Neural crest cell (in vitro differentiated cells): ENCODE measurements around the gene GPR78. TPM values are rescaled to one million over a fixed set of nuclear protein-coding genes. Genes with fewer than 3 reads are reported as not detected.

ENCODE experiments used
- DNase-seq: peaks from one replicate; pipeline ENCODE4 v3.0.0; 2021; ENCODE audit warnings: low read depth, mixed read lengths, low spot score
- H3K27ac Mint-ChIP-seq: one replicate; pipeline ENCODE4 v1.8.0; 2021; ENCODE audit warnings: mild to moderate bottlenecking, mixed read lengths; ENCODE audit not compliant: unreplicated experiment
- H3K27me3 Mint-ChIP-seq: 2 replicates; pipeline ENCODE4 v1.8.0; 2021; ENCODE audit warnings: low read depth, mild to moderate bottlenecking, mixed read lengths
- H3K36me3 Mint-ChIP-seq: 2 replicates; pipeline ENCODE4 v1.8.0; 2021; ENCODE audit warnings: low read depth, mild to moderate bottlenecking, mixed read lengths
- H3K4me1 Mint-ChIP-seq: 2 replicates; pipeline ENCODE4 v1.8.0; 2021; ENCODE audit warnings: mixed read lengths
- H3K4me3 Mint-ChIP-seq: one replicate; pipeline ENCODE4 v1.8.0; 2021; ENCODE audit warnings: mild to moderate bottlenecking, mixed read lengths
- H3K9me3 Mint-ChIP-seq: 2 replicates; pipeline ENCODE4 v1.8.0; 2021; ENCODE audit warnings: mixed read lengths
- long read RNA-seq: library from polyadenylated mRNA; unstranded; transcript quantifications from one replicate; pipeline ENCODE4 v2.0.0, GENCODE V29; 2020
- total RNA-seq: library from RNA; stranded (reverse); gene quantifications from 2 replicates; pipeline ENCODE4 v1.2.1, GENCODE V29; 2021
- TF ChIP-seq, protein P1 (sequence below): fragments of 200-600 bp; sonication (generic); conservative IDR thresholded peaks from 2 replicates; pipeline ENCODE4 v1.5.0; 2021; ENCODE audit warnings: antibody characterized with exemption, mild to moderate bottlenecking

The GPR78 gene, protein sequence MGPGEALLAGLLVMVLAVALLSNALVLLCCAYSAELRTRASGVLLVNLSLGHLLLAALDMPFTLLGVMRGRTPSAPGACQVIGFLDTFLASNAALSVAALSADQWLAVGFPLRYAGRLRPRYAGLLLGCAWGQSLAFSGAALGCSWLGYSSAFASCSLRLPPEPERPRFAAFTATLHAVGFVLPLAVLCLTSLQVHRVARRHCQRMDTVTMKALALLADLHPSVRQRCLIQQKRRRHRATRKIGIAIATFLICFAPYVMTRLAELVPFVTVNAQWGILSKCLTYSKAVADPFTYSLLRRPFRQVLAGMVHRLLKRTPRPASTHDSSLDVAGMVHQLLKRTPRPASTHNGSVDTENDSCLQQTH
- total RNA-seq: not detected in 2 replicates
- long read RNA-seq: 0 reads

DNA sequence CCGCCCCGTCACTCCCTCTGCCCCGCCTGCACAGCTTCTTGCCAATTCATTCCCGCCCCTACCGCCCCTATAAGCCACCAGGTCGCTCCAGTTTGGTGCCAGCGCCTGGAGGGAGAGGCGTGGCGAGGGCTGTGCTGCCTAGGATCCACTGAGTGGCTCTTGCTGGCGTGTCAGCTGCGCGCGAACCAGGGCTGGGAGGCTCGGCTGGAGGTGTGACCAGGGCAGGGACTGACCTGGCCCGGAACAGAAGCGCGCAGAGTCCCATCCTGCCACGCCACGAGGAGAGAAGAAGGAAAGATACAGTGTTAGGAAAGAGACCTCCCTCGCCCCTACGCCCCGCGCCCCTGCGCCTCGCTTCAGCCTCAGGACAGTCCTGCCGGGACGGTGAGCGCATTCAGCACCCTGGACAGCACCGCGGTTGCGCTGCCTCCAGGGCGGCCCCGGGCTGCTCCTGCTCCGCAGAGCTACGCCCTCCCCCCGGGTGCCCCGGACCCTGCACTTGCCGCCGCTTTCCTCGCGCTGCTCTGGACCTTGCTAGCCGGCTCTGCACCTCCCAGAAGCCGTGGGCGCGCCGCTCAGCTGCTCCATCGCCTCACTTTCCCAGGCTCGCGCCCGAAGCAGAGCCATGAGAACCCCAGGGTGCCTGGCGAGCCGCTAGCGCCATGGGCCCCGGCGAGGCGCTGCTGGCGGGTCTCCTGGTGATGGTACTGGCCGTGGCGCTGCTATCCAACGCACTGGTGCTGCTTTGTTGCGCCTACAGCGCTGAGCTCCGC, at the start of gene GPR78:
Gene GPR78 (plus strand): TSS at position 72 of the 773 bp plus-strand sequence. CDS start 591 bp downstream, at position 663.
- Mint-ChIP-seq H3K27me3 (peaks cover 89% of the 10 kb centered on the region), H3K4me1 (no peaks in the 10 kb centered on the region), H3K4me3 (no peak within 1 kb of the TSS), H3K9me3 (no peaks in the 10 kb centered on the region), H3K27ac (no peak within 1 kb of the TSS), H3K36me3 (no peaks in the 10 kb centered on the region)
- peak; percentile 85 for DNase-seq
- TF ChIP-seq, protein P1, sequence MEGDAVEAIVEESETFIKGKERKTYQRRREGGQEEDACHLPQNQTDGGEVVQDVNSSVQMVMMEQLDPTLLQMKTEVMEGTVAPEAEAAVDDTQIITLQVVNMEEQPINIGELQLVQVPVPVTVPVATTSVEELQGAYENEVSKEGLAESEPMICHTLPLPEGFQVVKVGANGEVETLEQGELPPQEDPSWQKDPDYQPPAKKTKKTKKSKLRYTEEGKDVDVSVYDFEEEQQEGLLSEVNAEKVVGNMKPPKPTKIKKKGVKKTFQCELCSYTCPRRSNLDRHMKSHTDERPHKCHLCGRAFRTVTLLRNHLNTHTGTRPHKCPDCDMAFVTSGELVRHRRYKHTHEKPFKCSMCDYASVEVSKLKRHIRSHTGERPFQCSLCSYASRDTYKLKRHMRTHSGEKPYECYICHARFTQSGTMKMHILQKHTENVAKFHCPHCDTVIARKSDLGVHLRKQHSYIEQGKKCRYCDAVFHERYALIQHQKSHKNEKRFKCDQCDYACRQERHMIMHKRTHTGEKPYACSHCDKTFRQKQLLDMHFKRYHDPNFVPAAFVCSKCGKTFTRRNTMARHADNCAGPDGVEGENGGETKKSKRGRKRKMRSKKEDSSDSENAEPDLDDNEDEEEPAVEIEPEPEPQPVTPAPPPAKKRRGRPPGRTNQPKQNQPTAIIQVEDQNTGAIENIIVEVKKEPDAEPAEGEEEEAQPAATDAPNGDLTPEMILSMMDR: no peak

DNA sequence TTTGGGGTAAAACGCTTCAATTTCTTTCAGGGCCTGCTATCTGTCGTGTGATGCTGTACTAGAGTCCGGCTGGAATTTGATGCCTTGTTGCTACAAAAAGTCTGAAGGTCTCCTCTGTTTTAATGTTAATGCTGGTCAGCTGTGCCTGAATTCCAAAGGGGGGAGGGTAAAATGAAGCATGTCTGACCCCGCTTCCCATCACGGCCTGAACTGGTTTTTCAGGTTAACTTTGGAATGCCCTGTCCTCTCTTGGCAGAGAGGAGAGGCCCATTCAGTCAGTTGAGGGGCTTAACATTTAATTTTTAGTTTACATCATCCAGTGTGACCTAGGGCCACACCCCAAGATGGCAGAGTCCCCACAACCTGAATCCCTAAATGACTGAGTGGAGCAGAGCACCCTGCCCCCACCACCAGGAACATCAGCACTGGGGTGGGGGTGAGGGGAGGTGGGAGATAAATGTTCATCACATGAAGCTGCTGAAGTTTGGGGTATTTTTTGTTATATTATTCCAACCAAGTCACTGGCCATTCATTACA, 47.9 kb upstream of the GPR78 start:
- Mint-ChIP-seq H3K27me3 (peaks cover 4% of the 10 kb centered on the region), H3K9me3 (no peaks in the 10 kb centered on the region), H3K27ac (no peak overlapping the region), H3K4me1 (peaks cover 5% of the 10 kb centered on the region), H3K36me3 (no peaks in the 10 kb centered on the region), H3K4me3 (no peak overlapping the region)
- DNase-seq: no peak
- TF ChIP-seq, protein P1: no peak

DNA sequence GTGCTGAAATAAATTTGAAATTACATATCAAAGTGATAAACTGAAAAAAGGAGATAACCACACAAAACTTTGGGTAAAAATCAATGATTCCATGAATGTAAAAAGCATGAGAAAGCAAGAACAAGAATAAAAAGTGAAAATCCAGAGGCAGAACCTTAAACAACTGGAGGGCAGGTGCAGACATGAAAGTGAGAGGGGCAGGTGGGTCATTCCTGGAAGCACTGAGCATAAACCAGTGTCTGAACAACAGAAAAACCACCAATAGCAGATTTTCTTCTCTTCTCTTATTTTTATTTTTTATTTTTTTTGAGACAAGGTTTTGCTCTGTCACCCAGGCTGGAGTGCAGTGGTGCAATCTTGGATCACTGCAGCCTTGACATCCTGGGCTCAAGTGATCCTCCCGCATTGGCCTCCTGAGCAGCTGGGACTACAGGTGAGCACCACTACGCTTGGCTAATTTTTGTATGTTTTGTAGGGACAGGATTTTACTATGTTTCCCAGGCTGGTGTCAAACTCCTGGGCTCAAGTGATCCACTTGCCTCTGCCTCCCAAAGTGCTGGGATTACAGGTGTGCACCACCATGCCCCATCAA, 46.8 kb upstream of the GPR78 start:
- TF ChIP-seq, protein P1: no peak
- Mint-ChIP-seq H3K4me1 (peaks cover 5% of the 10 kb centered on the region), H3K36me3 (no peaks in the 10 kb centered on the region), H3K27ac (no peak overlapping the region), H3K4me3 (no peak overlapping the region), H3K27me3 (peaks cover 4% of the 10 kb centered on the region), H3K9me3 (no peaks in the 10 kb centered on the region)
- no peak for DNase-seq

DNA sequence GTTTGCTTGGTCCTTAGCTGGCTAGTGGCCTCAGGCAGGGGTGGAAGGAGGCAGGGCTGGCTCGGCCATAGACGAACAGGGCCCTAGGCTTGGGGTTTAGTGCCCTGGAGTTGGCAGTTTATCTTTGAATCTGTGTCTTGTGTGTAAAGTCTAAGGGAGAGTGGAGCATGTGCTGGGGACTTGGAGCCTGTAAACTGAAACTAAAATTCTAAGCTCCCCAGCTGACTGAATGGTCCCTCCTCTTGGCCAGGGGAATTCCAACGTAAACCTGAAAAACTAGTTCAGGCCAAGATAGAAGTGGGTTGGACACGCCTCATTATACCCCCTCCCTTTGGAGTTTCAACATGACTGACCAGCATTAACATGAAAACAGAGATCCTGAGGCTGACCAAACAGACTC, 46.1 kb upstream of the GPR78 start:
- TF ChIP-seq, protein P1: no peak
- H3K27ac Mint-ChIP-seq: no peak overlapping the region
- H3K4me3 Mint-ChIP-seq: no peak overlapping the region
- peaks cover 5% of the 10 kb centered on the region for H3K4me1 Mint-ChIP-seq
- no peak for DNase-seq
- H3K9me3 Mint-ChIP-seq: no peaks in the 10 kb centered on the region
- H3K27me3 Mint-ChIP-seq: peaks cover 4% of the 10 kb centered on the region
- H3K36me3 Mint-ChIP-seq: no peaks in the 10 kb centered on the region

DNA sequence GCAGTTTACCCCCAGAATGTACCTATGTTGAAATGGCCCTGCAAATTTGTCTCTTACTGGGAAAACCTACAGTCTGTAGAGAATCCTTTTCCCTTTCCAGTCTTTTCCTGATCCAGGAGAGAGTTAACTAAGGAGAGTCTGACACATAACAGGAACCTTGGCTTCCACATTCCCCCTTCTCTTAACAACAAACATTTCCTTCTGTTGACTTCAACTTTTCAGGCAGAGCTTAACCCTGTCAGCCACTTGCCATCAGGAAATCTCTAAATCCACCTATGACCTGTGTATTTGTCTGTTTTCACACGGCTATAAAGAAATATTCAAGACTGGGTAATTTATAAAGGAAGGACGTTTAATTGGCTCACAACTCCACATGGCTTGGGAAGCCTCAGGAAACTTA, 45.6 kb upstream of the GPR78 start:
- no peak for DNase-seq
- no peaks in the 10 kb centered on the region for H3K9me3 Mint-ChIP-seq
- H3K4me3 Mint-ChIP-seq: no peak overlapping the region
- H3K36me3 Mint-ChIP-seq: no peaks in the 10 kb centered on the region
- TF ChIP-seq, protein P1: no peak
- H3K27ac Mint-ChIP-seq: no peak overlapping the region
- peaks cover 5% of the 10 kb centered on the region for H3K4me1 Mint-ChIP-seq
- H3K27me3 Mint-ChIP-seq: peaks cover 4% of the 10 kb centered on the region
